ENCODE measurements around the gene DNAJC22. TPM values are rescaled to one million over a fixed set of nuclear protein-coding genes. Genes with fewer than 3 reads are reported as not detected.

DNAJC22 gene
- total and polyA plus RNA-seq, 2 donors (not counting 1 experiment from before 2014, with no cell fraction given): not detected

DNA sequence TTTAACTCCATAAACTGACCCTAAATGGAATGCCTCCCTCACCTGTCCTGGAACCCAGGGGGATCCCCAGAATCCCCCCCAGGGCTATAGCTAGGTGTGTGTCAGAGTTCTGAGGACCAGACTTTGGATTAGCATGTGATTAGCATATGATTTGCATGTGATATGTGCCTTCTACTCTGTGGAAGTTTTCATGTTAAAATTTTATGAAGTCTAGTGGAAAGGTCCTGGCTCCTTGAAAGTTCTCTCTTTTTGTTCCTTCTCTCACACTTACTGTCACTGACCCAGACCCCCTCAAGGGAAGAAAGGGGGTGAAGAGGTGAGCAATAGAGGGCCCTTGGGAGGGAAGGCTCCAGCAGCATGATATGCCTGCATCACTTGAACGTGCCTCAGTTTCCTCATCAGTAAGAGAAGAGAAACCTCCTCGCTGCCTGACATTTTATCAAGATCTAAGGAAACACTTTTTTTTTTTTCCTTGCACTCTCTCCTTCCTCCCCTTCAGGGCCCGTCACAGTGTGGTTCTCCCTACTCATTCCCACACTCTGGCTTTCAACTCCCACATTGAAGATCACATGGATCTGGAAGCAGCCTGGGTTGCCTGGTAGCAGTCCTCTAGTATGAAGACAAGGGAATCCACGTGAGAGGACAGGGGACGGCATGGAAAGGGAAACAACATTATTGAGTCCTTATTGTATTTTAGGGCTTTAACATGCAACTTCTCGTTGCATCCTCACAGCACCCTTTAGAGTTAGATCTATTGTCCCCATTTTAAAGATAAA, 6.4 kb upstream of the DNAJC22 start:
- H4K20me1 ChIP-seq (ENCODE audit: control insufficient read depth, insufficient read depth, low read length, poor library complexity, severe bottlenecking): peaks cover 17% of the 10 kb centered on the region
- H3K27ac ChIP-seq (ENCODE audit: low read length in 2 of 2): no peak overlapping the region
- TF ChIP-seq EZH2 (IDR thresholded peaks at IDR 0.05; ENCODE audit: borderline replicate concordance, insufficient read depth, low read depth, low read length, poor library complexity, severe bottlenecking): no peak
- TF ChIP-seq, protein P1, sequence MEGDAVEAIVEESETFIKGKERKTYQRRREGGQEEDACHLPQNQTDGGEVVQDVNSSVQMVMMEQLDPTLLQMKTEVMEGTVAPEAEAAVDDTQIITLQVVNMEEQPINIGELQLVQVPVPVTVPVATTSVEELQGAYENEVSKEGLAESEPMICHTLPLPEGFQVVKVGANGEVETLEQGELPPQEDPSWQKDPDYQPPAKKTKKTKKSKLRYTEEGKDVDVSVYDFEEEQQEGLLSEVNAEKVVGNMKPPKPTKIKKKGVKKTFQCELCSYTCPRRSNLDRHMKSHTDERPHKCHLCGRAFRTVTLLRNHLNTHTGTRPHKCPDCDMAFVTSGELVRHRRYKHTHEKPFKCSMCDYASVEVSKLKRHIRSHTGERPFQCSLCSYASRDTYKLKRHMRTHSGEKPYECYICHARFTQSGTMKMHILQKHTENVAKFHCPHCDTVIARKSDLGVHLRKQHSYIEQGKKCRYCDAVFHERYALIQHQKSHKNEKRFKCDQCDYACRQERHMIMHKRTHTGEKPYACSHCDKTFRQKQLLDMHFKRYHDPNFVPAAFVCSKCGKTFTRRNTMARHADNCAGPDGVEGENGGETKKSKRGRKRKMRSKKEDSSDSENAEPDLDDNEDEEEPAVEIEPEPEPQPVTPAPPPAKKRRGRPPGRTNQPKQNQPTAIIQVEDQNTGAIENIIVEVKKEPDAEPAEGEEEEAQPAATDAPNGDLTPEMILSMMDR (IDR thresholded peaks at IDR 0.05): no peak
- WGBS (ENCODE audit: insufficient coverage): 48% methylated on average over 2 of the region's 6 CpGs
- H3K4me3 Mint-ChIP-seq: no peak overlapping the region
- no peak overlapping the region for H2AFZ ChIP-seq (ENCODE audit: insufficient read depth, low read depth, low read length, poor library complexity, severe bottlenecking)
- peaks cover 0 to 87% (median 47%) of the 10 kb centered on the region in 4 experiments for H3K27me3 ChIP-seq (replicated peaks in 1 of 4; ENCODE audit: control extremely low read depth in 1 of 4, control insufficient read depth in 3 of 4, insufficient read depth in 4 of 4, low read length in 3 of 4)
- no peak overlapping the region for H3K9ac ChIP-seq (ENCODE audit: low read length)
- ChIA-PET CTCF (interaction anchor here (1.0 to 4.2 kb wide), 6 partner anchors 17 to 276 kb away, joined by 3 to 74 read pairs (median 8); partner anchors contain the start of gene TROAP), POLR2A (no interaction called here)
- H3K4me1 ChIP-seq (ENCODE audit: control insufficient read depth in 2 of 2, insufficient read depth in 2 of 2, low read length in 2 of 2): peaks cover 55 to 60% of the 10 kb centered on the region in 2 donors
- no peak for ATAC-seq (ENCODE audit: low read depth)
- peaks cover 51% of the 10 kb centered on the region for H3K4me1 Mint-ChIP-seq
- peaks cover 47% of the 10 kb centered on the region for H3K27me3 Mint-ChIP-seq
- H3K36me3 ChIP-seq (replicated peaks in 1 of 2; ENCODE audit: control extremely low read depth in 1 of 2, control insufficient read depth in 1 of 2, extremely low read depth in 1 of 2, insufficient read depth in 2 of 2, low read length in 1 of 2): no peaks in the 10 kb centered on the region
- peaks cover 0 to 23% (median 0%) of the 10 kb centered on the region in 3 donors for H3K9me3 ChIP-seq (ENCODE audit: control extremely low read depth in 1 of 3, control insufficient read depth in 2 of 3, insufficient read depth in 1 of 3, low read length in 2 of 3)
- DNase-seq: no peak
- H3K4me3 ChIP-seq (ENCODE audit: control extremely low read depth in 1 of 5, extremely low read depth in 1 of 5, insufficient read depth in 1 of 5, low read depth in 2 of 5, low read length in 4 of 5): no peak overlapping the region
- no peak overlapping the region for H3K27ac Mint-ChIP-seq
- H3K79me2 ChIP-seq (ENCODE audit: control insufficient read depth, insufficient read depth, low read length): no peaks in the 10 kb centered on the region
- intact Hi-C loops (cut with micrococcal nuclease): loop anchor here (10.0 kb wide), 2 partner anchors 245 to 505 kb away; partner anchors contain the start of genes BCDIN3D and DHH
- H3K9me3 Mint-ChIP-seq (ENCODE audit: insufficient read depth): no peaks in the 10 kb centered on the region
- no peak overlapping the region for H3K4me2 ChIP-seq (replicated peaks; ENCODE audit: low read depth, low read length, poor library complexity, severe bottlenecking)

Measured in B cell (primary cell).